ENCODE results near the gene ADGRF5.
"Not testable (repeated sequence)": the region's sequence is repeated elsewhere in the genome, so short reads cannot be mapped to it uniquely, and the experiment has no call there.

Gene ADGRF5

GRCh38 chr6:46896871-46897270 is 24.9 kb downstream of the ADGRF5 start:
- in situ Hi-C loops (cut with MboI; ENCODE audit: low sequenced_read_pairs), result no loop called here

GRCh38 chr6:46895930-46896329 is 25.8 kb downstream of the ADGRF5 start:
- in situ Hi-C loops (cut with MboI; ENCODE audit: low sequenced_read_pairs), result no loop called here

GRCh38 chr6:46894433-46894832 is 27.3 kb downstream of the ADGRF5 start:
- in situ Hi-C loops (cut with MboI; ENCODE audit: low sequenced_read_pairs), result no loop called here

DNA sequence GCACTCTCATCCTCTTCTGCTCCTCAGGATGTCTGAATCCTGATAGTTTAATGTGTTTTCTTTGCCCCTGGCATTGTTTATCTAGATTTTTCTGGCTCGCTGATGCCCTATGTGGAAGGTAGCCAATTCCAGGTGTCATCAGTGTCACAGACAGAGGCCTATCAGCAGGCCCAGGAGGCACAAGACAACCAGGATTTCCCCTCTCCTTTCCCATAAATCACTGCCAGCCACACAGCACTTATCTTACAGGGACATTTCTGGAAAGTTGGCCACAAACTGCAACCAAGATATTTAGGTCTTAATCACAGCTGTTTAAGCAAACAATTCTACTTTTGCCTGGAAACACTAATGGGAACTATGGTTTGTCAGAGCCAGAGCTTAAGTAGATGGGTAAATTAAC is 28.1 kb downstream of the ADGRF5 start:
- in situ Hi-C loops (cut with MboI; ENCODE audit: low sequenced_read_pairs), result no loop called here

DNA sequence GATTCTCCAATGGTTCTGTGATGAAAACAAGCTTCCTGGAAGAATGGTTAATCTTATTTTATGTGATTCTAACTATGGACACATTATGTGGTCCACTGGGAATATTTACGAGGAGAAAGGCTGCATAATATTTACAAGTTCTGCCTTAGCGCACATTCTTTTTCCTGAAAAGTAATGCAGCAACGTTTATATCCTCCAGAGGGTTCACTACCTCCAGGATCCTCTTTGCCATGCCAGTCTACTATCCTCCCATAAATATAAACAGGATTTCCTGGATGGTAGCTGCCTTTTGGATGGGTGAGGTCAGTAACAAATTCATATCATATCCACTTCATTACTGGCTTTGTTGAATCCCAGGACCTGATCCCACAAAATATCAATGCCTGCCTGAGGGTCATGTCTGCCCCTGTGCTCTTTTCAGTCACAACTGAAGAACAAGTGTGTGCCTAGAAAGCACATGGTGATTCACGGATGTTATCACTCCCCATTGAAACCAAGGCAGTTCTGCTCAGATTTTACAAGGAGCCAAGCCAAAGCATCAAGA is 30.4 kb downstream of the ADGRF5 start:
- in situ Hi-C loops (cut with MboI; ENCODE audit: low sequenced_read_pairs), result no loop called here

GRCh38 chr6:46888578-46888977 is 33.2 kb downstream of the ADGRF5 start:
- in situ Hi-C loops (cut with MboI; ENCODE audit: low sequenced_read_pairs), result no loop called here

DNA sequence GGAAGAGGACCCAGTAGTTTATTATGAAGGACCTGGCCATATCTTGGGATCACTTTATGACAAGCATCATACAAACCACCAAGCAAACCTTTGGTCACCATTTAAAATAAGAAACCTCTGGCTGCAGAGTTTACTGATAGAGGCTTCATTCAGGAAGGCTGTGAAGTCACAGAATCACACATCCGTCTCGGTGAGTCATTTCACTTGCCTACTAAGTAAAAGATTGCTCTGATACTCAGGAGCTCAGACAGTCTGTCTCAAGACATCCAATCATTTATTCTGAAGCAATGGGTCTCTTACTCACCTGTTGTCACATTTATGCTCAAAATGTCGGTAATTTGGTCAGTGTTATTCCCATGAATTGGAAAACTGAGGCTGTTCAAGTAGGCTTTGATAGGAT is 33.7 kb downstream of the ADGRF5 start:
- in situ Hi-C loops (cut with MboI; ENCODE audit: low sequenced_read_pairs), result no loop called here

- in situ Hi-C loops (cut with MboI; ENCODE audit: low sequenced_read_pairs), result no loop called here
Measured at GRCh38 chr6:46882645-46883044, 39.1 kb downstream of the ADGRF5 start.

DNA sequence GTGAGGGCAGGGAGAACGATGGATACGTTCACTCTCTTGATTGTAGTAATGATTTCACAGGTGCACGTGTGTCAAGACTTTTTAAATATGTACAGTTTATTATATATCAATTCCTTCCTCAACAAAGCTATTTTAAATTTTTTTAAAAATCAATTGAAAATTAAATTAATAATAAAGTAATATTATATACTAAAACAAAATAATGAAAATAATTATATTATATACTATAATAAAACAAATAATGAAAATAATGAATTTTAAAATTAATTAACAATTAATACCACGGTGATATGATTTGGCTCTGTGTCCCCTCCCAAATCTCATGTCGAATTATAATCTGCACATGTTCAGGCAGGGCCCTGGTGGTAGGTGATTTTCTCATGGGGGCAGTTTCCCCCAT is 42.7 kb downstream of the ADGRF5 start:
- in situ Hi-C loops (cut with MboI; ENCODE audit: low sequenced_read_pairs), result no loop called here

GRCh38 chr6:46876126-46876525 is 45.6 kb downstream of the ADGRF5 start:
- in situ Hi-C loops (cut with MboI; ENCODE audit: low sequenced_read_pairs), result no loop called here

DNA sequence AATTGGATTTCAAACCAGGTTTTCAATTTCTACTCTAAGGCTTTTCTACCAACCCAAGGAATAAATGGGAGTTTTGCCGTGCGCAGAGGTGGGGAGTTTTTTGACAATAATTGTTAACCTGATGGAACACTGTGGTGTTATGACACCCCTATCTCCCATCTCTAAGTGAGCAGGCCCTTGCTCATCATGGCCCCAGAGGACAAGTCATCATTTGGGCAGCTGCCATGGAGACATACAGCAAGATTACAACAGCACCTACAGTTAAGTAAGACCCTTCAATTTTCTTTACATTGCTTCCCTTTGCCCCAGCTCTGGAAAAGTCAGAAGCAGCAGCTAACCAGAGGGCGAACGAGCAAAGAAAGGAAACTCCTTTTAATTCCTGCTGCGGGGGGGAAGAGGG is 54.3 kb downstream of the ADGRF5 start:
- in situ Hi-C loops (cut with MboI; ENCODE audit: low sequenced_read_pairs), result no loop called here

GRCh38 chr6:46865221-46865620 is 56.5 kb downstream of the ADGRF5 start:
- in situ Hi-C loops (cut with MboI; ENCODE audit: low sequenced_read_pairs), result no loop called here

DNA sequence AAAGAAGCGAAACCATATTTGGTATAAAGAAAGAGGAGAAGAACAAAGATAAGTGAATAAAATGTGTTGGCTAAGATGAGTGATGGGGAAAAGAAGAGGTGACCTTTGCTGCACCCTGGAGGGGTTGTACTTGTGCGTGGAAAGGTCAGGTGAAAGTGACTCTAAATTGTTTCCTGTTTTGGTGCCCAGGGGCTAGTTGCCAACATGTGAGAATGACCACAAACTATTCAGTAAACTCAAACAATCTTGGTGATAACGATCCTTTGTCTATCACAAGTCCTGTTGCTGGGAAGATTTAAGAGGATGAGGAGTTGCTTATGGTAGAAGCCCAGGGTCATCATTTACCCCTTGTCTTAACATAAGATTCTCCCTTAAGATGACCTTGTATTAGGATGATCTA is 57.9 kb downstream of the ADGRF5 start:
- in situ Hi-C loops (cut with MboI; ENCODE audit: low sequenced_read_pairs), result no loop called here

- in situ Hi-C loops (cut with MboI; ENCODE audit: low sequenced_read_pairs), result no loop called here
Measured at GRCh38 chr6:46862381-46862780, 59.4 kb downstream of the ADGRF5 start.

DNA sequence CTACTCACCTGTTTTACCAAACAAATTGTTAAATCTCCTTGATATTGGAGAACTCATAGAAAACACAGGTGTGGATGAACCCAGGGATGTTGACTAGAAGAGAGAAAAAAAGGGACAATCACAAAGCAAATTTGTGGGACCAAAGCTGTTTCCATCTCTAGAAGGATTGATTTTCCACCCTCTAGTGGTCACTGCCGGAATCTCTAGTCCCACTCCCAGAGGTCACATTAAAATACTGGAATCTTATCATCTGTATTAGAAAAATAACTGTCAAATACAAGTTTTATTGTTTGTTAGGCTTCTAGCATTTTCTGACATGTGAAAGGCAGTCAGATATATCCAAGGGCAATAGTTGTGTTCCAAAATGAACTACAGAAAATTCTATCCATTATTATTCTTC is 65.8 kb downstream of the ADGRF5 start:
- in situ Hi-C loops (cut with MboI; ENCODE audit: low sequenced_read_pairs), result not testable (repeated sequence)

GRCh38 chr6:46851576-46851975 is 70.2 kb downstream of the ADGRF5 start:
- in situ Hi-C loops (cut with MboI; ENCODE audit: low sequenced_read_pairs), result not testable (repeated sequence)

- in situ Hi-C loops (cut with MboI; ENCODE audit: low sequenced_read_pairs), result no loop called here
Measured at GRCh38 chr6:46850792-46851191, 70.9 kb downstream of the ADGRF5 start.

- in situ Hi-C loops (cut with MboI; ENCODE audit: low sequenced_read_pairs), result no loop called here
Measured at GRCh38 chr6:46849361-46849690, 72.4 kb downstream of the ADGRF5 start.

- in situ Hi-C loops (cut with MboI; ENCODE audit: low sequenced_read_pairs), result no loop called here
Measured at GRCh38 chr6:46848684-46849360, 72.9 kb downstream of the ADGRF5 start.

DNA sequence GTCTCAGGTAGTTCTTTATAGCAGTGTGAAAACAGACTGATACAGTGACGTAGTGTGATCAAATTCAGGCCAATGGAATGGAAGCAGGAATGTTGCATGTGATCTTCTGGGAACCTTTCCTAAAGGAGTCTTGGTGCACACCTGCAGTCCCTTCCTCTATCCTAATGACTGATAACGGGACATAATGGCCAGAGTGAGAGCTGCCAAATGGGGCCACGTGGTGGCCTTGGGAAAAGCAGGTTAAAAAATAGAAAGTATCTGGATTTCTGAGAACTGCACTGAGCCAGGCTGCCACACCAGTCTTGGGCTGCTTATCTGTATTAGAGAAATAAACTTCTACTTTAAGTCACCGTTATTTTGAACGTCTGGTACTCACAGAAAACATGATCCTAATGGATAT is 76.6 kb downstream of the ADGRF5 start:
- in situ Hi-C loops (cut with MboI; ENCODE audit: low sequenced_read_pairs), result no loop called here

GRCh38 chr6:46842252-46842846 is 79.4 kb downstream of the ADGRF5 start:
- in situ Hi-C loops (cut with MboI; ENCODE audit: low sequenced_read_pairs), result not testable (repeated sequence)

- in situ Hi-C loops (cut with MboI; ENCODE audit: low sequenced_read_pairs), result no loop called here
Measured at GRCh38 chr6:46838033-46838432, 83.7 kb downstream of the ADGRF5 start.

GRCh38 chr6:46834991-46835390 is 86.7 kb downstream of the ADGRF5 start:
- in situ Hi-C loops (cut with MboI; ENCODE audit: low sequenced_read_pairs), result not testable (repeated sequence)

All from HL-60/S4 (cell line).